ENCODE data around the gene DGKZ. TPM values are rescaled to one million over a fixed set of nuclear protein-coding genes. Genes with fewer than 3 reads are reported as not detected.

DGKZ gene
- total and polyA plus RNA-seq, 2 of the 13 experiments (the other 11 are each of a cell fraction or from before 2014, with no cell fraction given), result 15.8 to 20.7 TPM

DNA sequence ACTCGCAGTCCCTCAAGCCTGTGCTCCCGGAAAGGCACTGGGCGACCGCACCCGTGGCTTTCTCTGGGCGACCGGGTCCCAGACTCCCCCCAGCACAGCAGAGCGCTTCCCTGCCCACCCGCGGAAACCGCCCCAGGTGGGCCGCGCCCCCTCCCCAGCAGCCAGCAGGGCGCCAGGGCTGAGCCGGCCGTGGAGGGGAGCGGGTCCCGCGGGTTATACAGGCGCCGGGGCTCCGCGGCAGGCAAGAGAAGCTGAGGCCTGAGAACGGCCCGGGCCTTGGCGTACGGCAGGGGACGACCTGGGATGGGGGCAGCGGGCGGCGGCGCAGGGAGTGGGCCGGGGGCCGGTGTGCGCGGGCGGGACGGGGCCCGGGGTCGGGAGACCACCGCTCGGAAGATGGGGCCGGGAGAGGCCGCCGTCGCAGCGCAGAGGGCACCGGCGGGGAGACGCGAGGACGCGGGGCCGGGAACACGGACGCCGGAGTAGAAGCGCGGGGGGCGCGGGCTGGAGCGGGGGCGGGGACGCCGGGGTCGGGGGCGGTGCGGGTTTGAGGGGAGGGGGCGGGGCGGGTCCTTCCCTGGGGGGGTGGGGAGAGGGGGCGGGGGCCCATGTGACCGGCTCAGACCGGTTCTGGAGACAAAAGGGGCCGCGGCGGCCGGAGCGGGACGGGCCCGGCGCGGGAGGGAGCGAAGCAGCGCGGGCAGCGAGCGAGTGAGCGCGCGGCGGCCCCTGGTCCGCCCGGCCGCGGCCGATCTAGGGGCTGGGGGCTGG lies 34.0 kb downstream of the DGKZ start, which contains the start of gene MDK (continued):
- TF ChIP-seq MYC (CRISPR knock-in tag; IDR thresholded peaks at IDR 0.05; ENCODE audit: borderline replicate concordance), result 0 out of 2 replicates have a peak, but pooled peaks have one; percentile 4
- TF ChIP-seq, protein P1, sequence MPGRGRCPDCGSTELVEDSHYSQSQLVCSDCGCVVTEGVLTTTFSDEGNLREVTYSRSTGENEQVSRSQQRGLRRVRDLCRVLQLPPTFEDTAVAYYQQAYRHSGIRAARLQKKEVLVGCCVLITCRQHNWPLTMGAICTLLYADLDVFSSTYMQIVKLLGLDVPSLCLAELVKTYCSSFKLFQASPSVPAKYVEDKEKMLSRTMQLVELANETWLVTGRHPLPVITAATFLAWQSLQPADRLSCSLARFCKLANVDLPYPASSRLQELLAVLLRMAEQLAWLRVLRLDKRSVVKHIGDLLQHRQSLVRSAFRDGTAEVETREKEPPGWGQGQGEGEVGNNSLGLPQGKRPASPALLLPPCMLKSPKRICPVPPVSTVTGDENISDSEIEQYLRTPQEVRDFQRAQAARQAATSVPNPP (CRISPR knock-in tag; IDR thresholded peaks at IDR 0.05), result peak; percentile 46; the same call in 1 of the 2 replicates
- TF ChIP-seq ZBTB38 (CRISPR knock-in tag; IDR thresholded peaks at IDR 0.05), result 0 out of 2 replicates have a peak, but pooled peaks have one; percentile 24
- peak; percentile 55 for TF ChIP-seq RBFOX2 (IDR thresholded peaks at IDR 0.05; ENCODE audit: low read depth, low read length)
- no peak for TF ChIP-seq MTF2 (CRISPR knock-in tag; IDR thresholded peaks at IDR 0.05; ENCODE audit: borderline replicate concordance)
- peak; percentile 38; the same call in 1 of the 2 replicates for TF ChIP-seq BORCS8-MEF2B (CRISPR knock-in tag; IDR thresholded peaks at IDR 0.05)
- TF ChIP-seq NFATC3 (CRISPR knock-in tag; IDR thresholded peaks at IDR 0.05), result no peak
- TF ChIP-seq ZMYM2 (CRISPR knock-in tag; IDR thresholded peaks at IDR 0.05), result no peak
- peak; percentile 96 for TF ChIP-seq AGO2 (optimal IDR thresholded peaks at IDR 0.05; ENCODE audit: low read depth, low read length)
- TF ChIP-seq, protein P2, sequence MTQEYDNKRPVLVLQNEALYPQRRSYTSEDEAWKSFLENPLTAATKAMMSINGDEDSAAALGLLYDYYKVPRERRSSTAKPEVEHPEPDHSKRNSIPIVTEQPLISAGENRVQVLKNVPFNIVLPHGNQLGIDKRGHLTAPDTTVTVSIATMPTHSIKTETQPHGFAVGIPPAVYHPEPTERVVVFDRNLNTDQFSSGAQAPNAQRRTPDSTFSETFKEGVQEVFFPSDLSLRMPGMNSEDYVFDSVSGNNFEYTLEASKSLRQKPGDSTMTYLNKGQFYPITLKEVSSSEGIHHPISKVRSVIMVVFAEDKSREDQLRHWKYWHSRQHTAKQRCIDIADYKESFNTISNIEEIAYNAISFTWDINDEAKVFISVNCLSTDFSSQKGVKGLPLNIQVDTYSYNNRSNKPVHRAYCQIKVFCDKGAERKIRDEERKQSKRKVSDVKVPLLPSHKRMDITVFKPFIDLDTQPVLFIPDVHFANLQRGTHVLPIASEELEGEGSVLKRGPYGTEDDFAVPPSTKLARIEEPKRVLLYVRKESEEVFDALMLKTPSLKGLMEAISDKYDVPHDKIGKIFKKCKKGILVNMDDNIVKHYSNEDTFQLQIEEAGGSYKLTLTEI (CRISPR knock-in tag; conservative IDR thresholded peaks at IDR 0.05), result no peak
- peak; percentile 63; the same call in 1 of the 2 replicates for TF ChIP-seq ZNF235 (CRISPR knock-in tag; IDR thresholded peaks at IDR 0.05; ENCODE audit: borderline replicate concordance)
- no peak for TF ChIP-seq ISL2 (CRISPR knock-in tag; IDR thresholded peaks at IDR 0.05)
- TF ChIP-seq IRX3 (CRISPR knock-in tag; IDR thresholded peaks at IDR 0.05; ENCODE audit: borderline replicate concordance, low read depth), result 0 out of 2 replicates have a peak, but pooled peaks have one; percentile 29
- TF ChIP-seq ZC3H4 (CRISPR knock-in tag; IDR thresholded peaks at IDR 0.05; ENCODE audit: borderline replicate concordance), result no peak
- 0 out of 2 replicates have a peak, but pooled peaks have one; percentile 47 for TF ChIP-seq KDM5B (CRISPR knock-in tag; IDR thresholded peaks at IDR 0.05; ENCODE audit: borderline replicate concordance)
- TF ChIP-seq PRPF4 (IDR thresholded peaks at IDR 0.05; ENCODE audit: low read depth, low read length, poor library complexity, severe bottlenecking), result no peak
- TF ChIP-seq ASH2L (IDR thresholded peaks at IDR 0.05; ENCODE audit: insufficient read length, low read depth, low read length), result peak; percentile 5
- no peak for TF ChIP-seq ZNF781 (CRISPR knock-in tag; IDR thresholded peaks at IDR 0.05; ENCODE audit: borderline replicate concordance, not compliant biosample characterization)
- TF ChIP-seq ZNF382 (CRISPR knock-in tag; IDR thresholded peaks at IDR 0.05; ENCODE audit: borderline replicate concordance), result no peak
- TF ChIP-seq REPIN1 (CRISPR knock-in tag; IDR thresholded peaks at IDR 0.05; ENCODE audit: borderline replicate concordance, low read depth), result 0 out of 2 replicates have a peak, but pooled peaks have one; percentile 13
- TF ChIP-seq ZNF563 (CRISPR knock-in tag; IDR thresholded peaks at IDR 0.05), result peak; percentile 29; the same call in 1 of the 2 replicates
- 0 out of 2 replicates have a peak, but pooled peaks have one; percentile 0 for TF ChIP-seq ZNF792 (CRISPR knock-in tag; IDR thresholded peaks at IDR 0.05)
- TF ChIP-seq CBFB (CRISPR knock-in tag; IDR thresholded peaks at IDR 0.05), result no peak
- 0 out of 2 replicates have a peak, but pooled peaks have one; percentile 19 for TF ChIP-seq ZNF772 (CRISPR knock-in tag; IDR thresholded peaks at IDR 0.05)
- TF ChIP-seq SOX6 (IDR thresholded peaks at IDR 0.05), result no peak
- TF ChIP-seq SOX6 (CRISPR knock-in tag; IDR thresholded peaks at IDR 0.05), result no peak
- TF ChIP-seq, protein P3, sequence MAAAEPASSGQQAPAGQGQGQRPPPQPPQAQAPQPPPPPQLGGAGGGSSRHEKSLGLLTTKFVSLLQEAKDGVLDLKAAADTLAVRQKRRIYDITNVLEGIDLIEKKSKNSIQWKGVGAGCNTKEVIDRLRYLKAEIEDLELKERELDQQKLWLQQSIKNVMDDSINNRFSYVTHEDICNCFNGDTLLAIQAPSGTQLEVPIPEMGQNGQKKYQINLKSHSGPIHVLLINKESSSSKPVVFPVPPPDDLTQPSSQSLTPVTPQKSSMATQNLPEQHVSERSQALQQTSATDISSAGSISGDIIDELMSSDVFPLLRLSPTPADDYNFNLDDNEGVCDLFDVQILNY (CRISPR knock-in tag; conservative IDR thresholded peaks at IDR 0.05), result 0 out of 2 replicates have a peak, but pooled peaks have one; percentile 20
- no peak for TF ChIP-seq ARNT (IDR thresholded peaks at IDR 0.05)

All from HepG2 (cell line).